Adipose tissue (tissue), 3 donors: ENCODE results near the gene PPP4R1. TPM values are rescaled to one million over a fixed set of nuclear protein-coding genes. Genes with fewer than 3 reads are reported as not detected.
"Not testable (repeated sequence)": the region's sequence is repeated elsewhere in the genome, so short reads cannot be mapped to it uniquely, and the experiment has no call there.

ENCODE experiments used
- H3K27ac ChIP-seq: one replicate; pipeline ENCODE4 v1.5.1; 2013; ENCODE audit warnings: low read depth, low read length
- WGBS, 3 donors: extraction: QIAGEN DNeasy Blood & Tissue Kit; methylation state at CpG; one replicate each; pipeline ENCODE4 v1.1.7; 2013; 5-methylcytosine and 5-hydroxymethylcytosine counted together
- polyA plus RNA-seq, 3 donors: library from polyadenylated mRNA; stranded (reverse); fragments of 200-250 nt; gene quantifications; one replicate each; pipeline ENCODE4 v1.2.3, GENCODE V29; 2013
- donor health status: healthy with polysubstance abuse.
- donor health status: Bipolar disorder and iron deficiency.
- donor health status: healthy.

Gene PPP4R1
- 10 to 100 TPM; 18.0 to 26.8 (median 24.6) TPM for polyA plus RNA-seq

- WGBS, 3 donors, result 0 to 1% (median 1%) methylated on average over 47 to 123 of the region's 127 CpGs
- peak within 1 kb of the TSS; percentile 83 for H3K27ac ChIP-seq
Observed at GRCh38 chr18:9614401-9615279, at the start of gene PPP4R1. TSS of gene PPP4R1 (minus strand) at chr18:9614559. CDS start at chr18:9614484, 75 bp downstream.

DNA sequence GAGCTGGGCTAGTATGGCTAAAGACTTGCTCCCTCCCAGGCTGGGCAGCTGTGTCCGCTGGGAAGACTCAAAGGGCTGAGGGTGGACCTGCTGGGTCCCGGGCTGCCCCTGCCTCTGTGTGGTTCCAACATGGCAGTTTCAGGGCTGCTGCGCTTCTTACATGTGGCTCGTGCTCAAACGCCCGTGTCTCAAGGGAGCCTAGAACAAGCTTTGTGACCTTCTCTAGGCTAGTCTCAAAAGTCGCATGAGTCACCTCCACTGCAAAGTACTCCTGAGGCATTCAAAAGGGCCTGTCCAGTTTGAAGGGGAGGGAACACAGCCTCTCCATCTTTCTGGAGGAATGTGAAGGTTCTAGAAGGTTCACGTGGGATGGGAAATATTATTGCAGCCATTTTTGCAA, 49.0 kb upstream of the PPP4R1 start:
- 82 to 91% (median 86%) methylated on average over 8 of the region's 8 CpGs for WGBS, 3 donors
- no peak overlapping the region for H3K27ac ChIP-seq

GRCh38 chr18:9661564-9661963, 47.2 kb upstream of the PPP4R1 start:
- H3K27ac ChIP-seq, result no peak overlapping the region
- WGBS, 3 donors, result 95 to 100% (median 97%) methylated on average over 1 of the region's 1 CpG

- 92 to 95% (median 93%) methylated on average over 24 of the region's 24 CpGs for WGBS, 3 donors
- H3K27ac ChIP-seq, result no peak overlapping the region
Observed at GRCh38 chr18:9659499-9660375, 45.4 kb upstream of the PPP4R1 start.

DNA sequence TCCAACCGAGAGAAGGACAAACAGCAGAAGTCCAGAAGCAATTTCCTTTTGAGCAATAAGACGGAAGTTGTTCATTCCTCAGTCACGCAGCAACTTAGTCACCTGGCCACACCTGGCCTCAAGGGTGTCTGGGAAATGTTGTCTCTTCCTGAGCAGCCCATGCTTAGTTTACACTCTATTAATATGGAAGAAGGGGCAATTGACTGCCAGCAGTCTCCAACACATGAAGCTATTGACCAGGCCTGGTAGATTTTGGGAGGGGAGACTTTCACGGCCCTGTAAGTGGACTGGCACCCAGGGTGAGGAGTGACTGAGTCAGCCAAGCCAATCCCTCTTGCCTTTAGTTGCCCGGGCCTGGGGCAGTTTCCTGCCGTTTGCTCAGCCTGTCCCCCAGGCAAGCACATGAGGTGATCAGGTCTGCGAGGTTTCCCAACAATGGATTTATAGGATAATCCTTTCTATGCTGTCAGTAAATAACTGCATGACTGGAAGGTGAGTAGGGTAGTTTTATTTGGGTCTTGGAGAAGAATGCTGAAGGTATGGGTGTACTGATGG, 43.8 kb upstream of the PPP4R1 start:
- WGBS, 3 donors, result 78 to 91% (median 78%) methylated on average over 7 of the region's 7 CpGs
- H3K27ac ChIP-seq, result no peak overlapping the region

- WGBS, 3 donors, result 86% methylated on average over 1 of the region's 1 CpG
- H3K27ac ChIP-seq, result no peak overlapping the region
Observed at GRCh38 chr18:9655232-9655767, 40.9 kb upstream of the PPP4R1 start.

- 35 to 78% (median 76%) methylated on average over 5 of the region's 5 CpGs for WGBS, 3 donors
- H3K27ac ChIP-seq, result no peak overlapping the region
Observed at GRCh38 chr18:9653390-9653789, 39.0 kb upstream of the PPP4R1 start.

- WGBS, 3 donors, result 89 to 95% (median 94%) methylated on average over 3 of the region's 3 CpGs
- H3K27ac ChIP-seq, result no peak overlapping the region
Observed at GRCh38 chr18:9649164-9649540, 34.8 kb upstream of the PPP4R1 start.

DNA sequence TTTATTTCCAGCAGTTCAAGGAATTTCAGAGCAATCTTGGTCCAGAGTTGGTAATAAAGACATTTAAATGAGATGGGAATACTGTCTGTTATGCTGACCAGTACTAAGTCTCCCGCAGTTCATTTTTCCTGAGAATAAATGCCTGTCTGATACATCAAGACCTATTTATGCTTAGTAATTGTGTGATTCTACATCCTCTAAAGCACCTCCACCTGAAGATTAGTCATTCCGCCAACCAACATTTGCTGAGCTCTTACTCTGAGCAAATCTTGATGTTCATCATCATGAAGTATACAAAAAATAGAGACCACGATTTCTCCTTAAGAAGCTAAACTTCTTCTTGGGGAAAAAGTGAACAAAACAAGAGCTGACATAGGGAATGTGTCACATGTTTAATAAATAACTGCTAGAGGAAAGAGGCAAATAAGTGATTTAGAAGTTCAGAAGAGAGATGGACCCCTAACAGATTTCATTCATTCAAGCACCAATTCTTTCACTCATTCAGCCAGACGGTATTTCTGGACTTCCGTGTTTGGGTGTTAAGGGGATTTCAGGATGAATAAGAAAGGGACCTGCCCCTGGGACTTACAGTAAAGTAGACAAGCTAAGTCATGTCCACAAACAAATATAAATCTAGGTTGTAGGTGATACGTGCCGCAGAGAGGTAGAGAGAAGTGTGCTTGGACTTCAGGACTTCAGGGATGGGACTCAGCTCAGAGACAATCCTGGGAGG, 34.2 kb upstream of the PPP4R1 start:
- H3K27ac ChIP-seq, result no peak overlapping the region
- WGBS, 3 donors, result 88 to 95% (median 90%) methylated on average over 7 of the region's 7 CpGs

- H3K27ac ChIP-seq, result no peak overlapping the region
- 70 to 83% (median 73%) methylated on average over 8 of the region's 8 CpGs for WGBS, 3 donors
Observed at GRCh38 chr18:9647496-9648323, 33.4 kb upstream of the PPP4R1 start.

DNA sequence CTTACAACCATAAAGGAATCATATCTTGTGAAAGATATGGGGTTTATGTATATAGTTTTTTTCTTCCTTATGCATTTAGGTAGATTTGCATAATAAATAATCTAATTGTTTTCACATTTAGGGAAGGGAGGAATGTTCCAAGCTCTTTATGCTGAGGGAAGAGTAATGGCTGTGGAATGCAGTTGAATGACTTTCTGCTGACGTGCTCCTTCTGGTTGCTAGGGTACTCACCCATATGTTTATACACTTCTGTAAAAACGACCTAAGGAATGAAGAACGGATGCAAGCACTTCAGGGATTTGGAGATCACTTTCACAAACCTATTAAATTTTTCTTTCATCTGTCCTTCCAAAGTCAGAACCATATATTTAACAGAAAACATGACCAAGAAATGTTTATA, 29.2 kb upstream of the PPP4R1 start:
- 25 to 36% (median 33%) methylated on average over 3 of the region's 3 CpGs for WGBS, 3 donors
- H3K27ac ChIP-seq, result no peak overlapping the region

DNA sequence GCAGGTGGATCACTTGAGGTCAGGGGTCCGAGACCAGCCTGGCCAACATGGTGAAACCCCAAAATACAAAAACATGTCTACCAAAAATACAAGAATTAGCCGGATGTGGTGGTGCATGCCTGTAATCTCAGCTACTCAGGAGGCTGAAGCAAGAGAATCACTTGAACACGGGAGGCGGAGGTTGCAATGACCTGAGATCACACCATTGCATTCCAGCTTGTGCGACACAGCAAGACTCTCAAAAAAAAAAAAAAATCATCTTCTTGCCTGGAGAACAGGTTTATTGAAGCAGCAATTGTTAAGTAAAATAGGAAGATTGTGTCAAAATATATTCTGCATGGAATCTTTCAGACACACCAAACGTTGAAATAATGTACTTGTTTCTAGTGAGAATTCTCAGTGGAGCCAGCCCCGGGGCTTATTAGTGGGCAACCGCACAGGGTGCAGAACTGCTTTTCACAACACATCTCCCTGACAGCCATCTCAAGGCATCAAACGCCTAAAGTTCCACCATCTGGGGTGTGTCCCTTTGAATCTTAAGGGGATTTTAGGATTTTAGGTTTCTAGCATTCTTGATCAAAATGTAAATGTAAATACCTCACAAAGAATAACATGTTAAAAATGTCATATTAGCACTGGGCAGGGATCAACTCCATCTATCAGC, 28.6 kb upstream of the PPP4R1 start:
- 85 to 89% (median 87%) methylated on average over 9 of the region's 9 CpGs for WGBS, 3 donors
- no peak overlapping the region for H3K27ac ChIP-seq

DNA sequence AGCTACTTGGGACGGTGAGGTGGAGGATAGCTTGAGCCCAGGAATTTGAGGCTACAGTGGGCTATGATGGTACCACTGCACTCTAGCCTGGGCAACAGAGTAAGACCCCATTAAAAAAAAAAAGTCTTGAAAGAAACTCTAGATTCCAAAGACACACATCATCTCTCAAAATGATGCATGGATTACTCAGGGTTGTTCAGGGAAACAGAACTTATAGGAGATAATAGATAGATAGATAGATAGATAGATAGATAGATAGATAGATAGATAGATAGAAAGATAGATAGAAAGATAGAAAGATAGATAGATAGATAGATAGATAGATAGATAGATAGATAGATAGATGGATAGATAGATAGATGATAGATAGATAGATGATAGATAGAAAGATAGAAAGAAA, 26.7 kb upstream of the PPP4R1 start:
- not testable (repeated sequence) for H3K27ac ChIP-seq
- 93 to 96% (median 96%) methylated on average over 1 of the region's 1 CpG for WGBS, 3 donors

DNA sequence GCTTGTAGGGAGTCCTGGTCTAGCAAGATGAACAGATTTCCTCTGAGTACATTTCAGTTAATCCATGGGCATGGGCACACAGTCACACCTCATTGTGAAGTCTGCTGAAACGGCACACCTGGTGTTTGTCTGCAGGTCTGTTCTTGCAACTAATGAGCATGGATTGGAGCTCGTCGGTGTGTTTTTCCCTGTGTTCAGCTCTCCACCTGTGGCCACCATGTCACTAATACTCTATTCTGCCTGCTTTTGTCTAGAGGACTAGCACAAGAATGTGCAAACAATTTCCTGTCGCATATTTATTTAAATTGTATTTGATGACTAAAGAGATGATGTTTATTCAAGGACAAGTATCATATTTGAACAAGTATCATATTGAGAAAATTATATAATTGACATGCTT, 24.5 kb upstream of the PPP4R1 start:
- 38 to 84% (median 84%) methylated on average over 4 of the region's 4 CpGs for WGBS, 3 donors
- H3K27ac ChIP-seq, result no peak overlapping the region

GRCh38 chr18:9637036-9637767, 22.8 kb upstream of the PPP4R1 start:
- H3K27ac ChIP-seq, result no peak overlapping the region
- WGBS, 3 donors, result 85 to 91% (median 91%) methylated on average over 11 of the region's 11 CpGs

DNA sequence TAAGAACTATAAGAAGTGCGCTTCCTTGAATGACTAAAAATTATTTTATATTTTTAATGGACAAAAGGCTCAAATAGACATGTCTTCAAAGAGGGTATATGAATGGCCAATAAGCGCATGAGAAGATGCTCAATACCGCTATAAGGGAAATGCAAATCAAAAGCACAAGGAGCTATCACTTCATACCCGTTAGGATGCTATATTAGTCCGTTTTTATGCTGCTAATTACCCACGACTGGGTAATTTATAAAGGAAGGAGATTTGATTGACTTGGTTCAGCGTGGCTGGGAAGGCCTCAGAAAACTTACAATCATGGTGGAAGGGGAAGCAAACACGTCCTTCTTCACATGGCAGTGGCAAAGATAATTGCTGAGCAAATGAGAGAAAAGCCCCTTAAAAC, 20.5 kb upstream of the PPP4R1 start:
- 92 to 95% (median 94%) methylated on average over 8 of the region's 8 CpGs for WGBS, 3 donors
- no peak overlapping the region for H3K27ac ChIP-seq
